Colon (tissue), 2 donors: Measurements from ENCODE around the gene WDFY1.

Source experiments
- FAIRE-seq: peaks from 2 replicates; lab custom pipeline; 2012; peaks lifted over from hg19 to GRCh38; lab: Jason Lieb, UNC
- donor health status: control.
- donor health status: control.

The WDFY1 gene

GRCh38 chr2:223856584-223856983 lies 88.6 kb downstream of the WDFY1 start:
- no peak for FAIRE-seq

GRCh38 chr2:223856021-223856420 lies 89.1 kb downstream of the WDFY1 start:
- FAIRE-seq = no peak

GRCh38 chr2:223855426-223855825 lies 89.7 kb downstream of the WDFY1 start:
- no peak for FAIRE-seq

DNA sequence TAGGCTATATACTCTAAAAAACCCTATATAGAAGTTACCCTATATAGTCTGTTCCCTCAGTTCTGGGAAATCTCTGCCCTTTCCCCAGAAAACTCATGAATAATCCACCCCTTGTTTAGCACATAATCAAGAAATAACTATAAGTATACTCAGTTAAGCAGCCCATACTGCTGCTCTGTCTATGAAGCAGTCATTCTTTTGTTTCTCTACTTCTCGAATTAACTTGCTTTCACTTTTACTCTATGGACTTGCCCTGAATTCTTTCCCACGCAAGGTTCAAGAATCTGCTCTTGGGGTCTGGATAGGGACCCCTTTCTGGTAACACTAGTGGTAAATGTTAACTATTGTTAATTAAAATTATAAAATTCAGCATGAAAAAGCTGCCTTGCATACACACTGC lies 90.4 kb downstream of the WDFY1 start:
- FAIRE-seq = no peak

- no peak for FAIRE-seq
Observed at GRCh38 chr2:223853425-223853837, 91.7 kb downstream of the WDFY1 start.

DNA sequence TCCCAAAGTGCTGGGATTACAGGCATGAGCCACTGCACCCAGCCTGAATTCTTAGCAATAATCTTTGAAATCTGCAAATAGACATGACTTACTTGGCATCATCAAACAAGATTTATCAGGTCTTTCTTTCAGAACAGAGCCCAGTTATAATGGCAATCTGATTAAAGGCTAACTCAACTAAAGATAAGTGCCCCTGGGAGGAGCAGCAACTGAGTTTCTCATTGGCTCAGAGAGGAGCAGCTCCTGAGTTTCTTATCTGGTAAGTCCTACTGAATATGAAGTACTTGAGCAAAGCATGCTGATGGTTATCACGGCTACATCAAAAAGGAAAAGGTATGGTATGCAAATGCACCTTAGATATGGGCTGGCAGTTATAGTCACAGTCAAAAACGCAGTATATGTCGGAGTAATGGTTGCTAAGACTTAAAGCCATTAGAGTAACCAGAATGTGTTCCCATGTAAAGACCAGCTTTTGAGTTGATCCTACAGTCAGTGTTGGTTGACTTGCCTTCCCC lies 92.8 kb downstream of the WDFY1 start:
- no peak for FAIRE-seq

DNA sequence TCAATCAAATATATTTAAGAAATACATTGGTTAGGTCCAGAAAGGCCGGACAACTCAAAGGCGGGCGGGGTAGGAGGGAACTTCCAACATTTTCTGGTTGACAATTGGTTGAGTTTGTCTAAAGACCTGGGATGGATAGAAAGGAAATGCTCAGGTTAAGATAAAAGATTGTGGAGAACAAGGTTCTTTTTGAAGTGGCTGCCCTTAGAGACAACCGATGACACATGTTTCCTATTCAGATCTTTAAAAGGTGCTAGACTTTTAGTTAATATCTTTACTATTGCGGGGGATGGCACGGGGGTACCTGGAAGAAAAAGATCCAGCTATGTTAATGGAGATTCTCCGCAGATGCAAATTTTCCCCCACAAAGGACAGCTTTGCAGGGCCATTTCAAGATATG lies 97.7 kb downstream of the WDFY1 start:
- no peak for FAIRE-seq

DNA sequence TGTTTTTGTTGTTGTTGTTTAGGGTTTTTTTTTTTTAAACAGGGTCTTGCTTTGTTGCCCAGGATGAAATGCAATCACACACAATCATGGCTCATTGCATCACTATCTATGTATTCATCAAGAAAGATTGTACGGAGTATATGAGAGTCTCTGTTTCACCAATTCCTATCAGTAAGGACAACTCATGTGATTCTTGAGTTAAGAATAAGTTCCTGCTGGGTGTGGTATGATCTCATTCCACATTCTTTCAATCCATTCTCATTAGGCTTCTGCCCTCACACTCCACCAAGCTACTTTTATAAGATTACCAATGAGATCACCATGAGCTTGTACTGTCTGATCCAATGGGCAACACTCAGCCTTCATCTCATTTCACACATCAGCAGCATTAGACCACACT lies 98.6 kb downstream of the WDFY1 start:
- no peak for FAIRE-seq

DNA sequence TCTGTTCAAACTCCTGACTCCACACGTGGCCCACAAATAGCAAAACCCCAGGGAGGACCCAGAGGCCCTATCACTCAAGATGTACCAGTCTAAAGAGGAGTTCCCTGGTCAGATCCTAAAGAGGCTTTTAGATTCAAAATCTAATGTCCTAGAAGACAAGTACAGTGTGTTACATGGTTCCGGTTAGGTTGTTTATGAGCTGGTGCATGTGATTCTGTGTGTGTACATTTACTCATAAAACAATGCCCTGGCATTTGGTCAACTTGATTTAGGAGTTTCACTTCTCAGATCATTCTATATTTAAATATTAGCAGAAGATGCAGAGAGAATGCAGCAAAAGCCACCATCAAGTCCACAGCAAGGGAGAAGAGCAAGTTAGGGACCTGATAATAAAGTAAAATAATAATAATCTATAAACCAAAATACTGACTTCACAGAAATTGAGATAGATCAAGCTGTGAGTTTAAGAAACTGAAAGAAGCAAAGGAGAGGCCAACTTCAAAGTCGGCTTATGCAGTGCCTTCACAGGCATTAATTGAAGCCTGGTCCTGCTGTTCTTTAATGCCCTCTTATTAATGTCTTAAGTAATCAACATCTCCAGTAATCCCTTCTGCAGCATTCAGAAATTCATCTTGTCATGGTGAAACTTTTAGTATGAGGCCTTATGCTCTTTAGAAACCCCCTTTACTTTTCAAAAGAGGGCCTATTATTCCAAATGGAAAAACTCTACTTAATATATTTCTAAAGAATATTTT lies 103.5 kb downstream of the WDFY1 start:
- no peak for FAIRE-seq

- no peak for FAIRE-seq
Observed at GRCh38 chr2:223837287-223838061, 107.7 kb downstream of the WDFY1 start, which contains the start of gene AP1S3. Gene AP1S3 (minus strand): TSS chr2:223837582. CDS start chr2:223837450, 132 bp downstream.

DNA sequence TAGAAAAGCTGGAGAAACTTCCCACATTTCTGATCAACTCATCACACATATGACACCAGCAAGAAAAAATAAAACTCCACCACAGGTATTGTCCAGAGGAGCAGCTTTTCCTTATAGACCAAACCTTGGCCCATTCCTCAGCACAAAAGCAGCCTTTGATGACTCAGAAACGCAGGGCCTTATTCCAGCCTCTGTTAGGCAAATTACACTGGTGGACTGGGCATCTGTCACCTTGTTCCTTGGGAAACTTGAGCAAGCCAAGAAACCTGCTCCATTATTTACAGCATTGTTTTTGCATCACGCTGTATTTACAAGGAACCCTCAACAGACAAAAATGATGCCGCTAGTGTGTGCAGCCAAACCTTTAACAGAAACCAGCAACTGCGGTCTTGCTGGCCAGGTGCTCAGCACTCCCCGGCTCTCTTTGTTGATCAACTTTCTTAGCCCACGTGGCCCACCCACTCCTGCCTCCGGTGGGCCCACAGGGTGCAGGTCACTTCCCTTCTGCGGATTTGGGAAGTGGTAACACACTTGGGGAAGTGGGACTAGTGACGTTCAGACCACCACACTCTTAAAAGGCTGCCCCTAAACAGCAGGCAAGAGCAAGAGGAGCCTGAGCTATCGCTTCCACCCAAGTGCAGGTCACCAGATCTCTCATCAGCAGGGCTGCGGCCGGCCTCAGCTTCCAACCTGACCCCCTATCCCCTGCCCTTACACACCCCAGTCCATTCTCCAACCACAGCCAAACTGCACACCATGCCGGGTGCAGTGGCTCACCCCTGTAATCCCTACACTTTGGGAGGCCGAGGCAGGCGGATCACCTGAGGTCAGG lies 109.2 kb downstream of the WDFY1 start:
- no peak for FAIRE-seq

DNA sequence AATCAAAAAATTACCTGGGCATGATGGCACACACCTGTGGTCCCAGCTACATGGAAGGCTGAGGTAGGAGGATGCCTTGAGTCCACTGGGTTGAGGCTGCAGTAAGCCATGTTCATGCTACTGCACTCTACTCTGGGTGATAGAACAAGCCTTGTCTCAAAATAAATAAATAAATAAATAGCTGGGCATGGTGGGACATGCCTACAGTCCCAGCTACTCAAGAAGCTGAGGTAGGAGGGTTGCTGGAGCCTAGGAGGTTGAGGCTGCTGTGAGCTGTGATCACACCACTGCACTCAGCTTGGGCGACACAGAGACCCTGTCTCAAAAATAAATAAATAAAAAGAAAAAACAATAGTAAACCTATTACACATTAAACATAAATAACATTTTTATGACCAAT lies 110.7 kb downstream of the WDFY1 start:
- FAIRE-seq = no peak

- FAIRE-seq = no peak
Observed at GRCh38 chr2:223832241-223832903, 112.8 kb downstream of the WDFY1 start.

DNA sequence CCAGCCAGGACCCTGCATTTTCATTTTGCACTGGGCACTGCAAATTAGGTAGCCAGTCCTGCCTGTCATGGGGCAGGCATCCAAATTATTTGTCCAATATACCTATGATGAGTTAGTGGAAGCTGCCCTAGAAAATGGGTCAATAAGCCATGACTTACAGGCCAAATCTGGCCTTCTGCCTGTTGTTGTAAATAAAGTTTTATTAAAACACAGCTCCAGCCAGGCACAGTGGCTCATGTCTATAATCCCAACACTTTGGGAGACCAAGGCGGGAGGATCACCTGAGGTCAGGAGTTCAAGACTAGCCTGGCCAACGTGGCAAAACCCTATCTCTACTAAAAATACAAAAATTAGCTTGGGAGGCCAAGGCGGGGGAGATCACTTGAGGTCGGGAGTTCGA lies 116.0 kb downstream of the WDFY1 start:
- no peak for FAIRE-seq

- FAIRE-seq = no peak
Observed at GRCh38 chr2:223828314-223828713, 116.8 kb downstream of the WDFY1 start.

GRCh38 chr2:223826995-223827394 lies 118.1 kb downstream of the WDFY1 start:
- FAIRE-seq = no peak
